ENCODE data around the gene CARS1. TPM values are rescaled to one million over a fixed set of nuclear protein-coding genes. Genes with fewer than 3 reads are reported as not detected.

The CARS1 gene
- total RNA-seq, 1 donor from 2014 or later, result 51.8 TPM

GRCh38 chr11:3014057-3014938 is 42.9 kb downstream of the CARS1 start:
- Mint-ChIP-seq H3K4me1 (ENCODE audit: low read depth) (peaks cover 46% of the 10 kb centered on the region), H3K27ac (peak overlapping the region; percentile 92), H3K9me3 (no peaks in the 10 kb centered on the region), H3K27me3 (ENCODE audit: low read depth) (no peaks in the 10 kb centered on the region), H3K4me3 (ENCODE audit: low read depth) (peak overlapping the region; percentile 52), H3K36me3 (ENCODE audit: low read depth) (peaks cover 82% of the 10 kb centered on the region)
- peak; percentile 75 for DNase-seq (ENCODE audit: low spot score)
- intact Hi-C loops (cut with micrococcal nuclease), result loop anchor here (1.0 kb wide), 1 partner anchor 22 kb away; the partner anchor contains the start of gene NAP1L4

- intact Hi-C loops (cut with micrococcal nuclease), result no loop called here
- no peak overlapping the region for H3K4me3 Mint-ChIP-seq (ENCODE audit: low read depth)
- no peak for DNase-seq (ENCODE audit: low spot score)
- H3K36me3 Mint-ChIP-seq (ENCODE audit: low read depth), result peaks cover 71% of the 10 kb centered on the region
- peaks cover 47% of the 10 kb centered on the region for H3K4me1 Mint-ChIP-seq (ENCODE audit: low read depth)
- peak overlapping the region; percentile 52 for H3K27ac Mint-ChIP-seq
- H3K27me3 Mint-ChIP-seq (ENCODE audit: low read depth), result no peaks in the 10 kb centered on the region
- no peaks in the 10 kb centered on the region for H3K9me3 Mint-ChIP-seq
Measured at GRCh38 chr11:3011891-3012885, 45.0 kb downstream of the CARS1 start.

GRCh38 chr11:3010521-3011275 is 46.5 kb downstream of the CARS1 start:
- peak overlapping the region; percentile 90 for H3K27ac Mint-ChIP-seq
- peaks cover 39% of the 10 kb centered on the region for H3K4me1 Mint-ChIP-seq (ENCODE audit: low read depth)

GRCh38 chr11:3010004-3010403 is 47.2 kb downstream of the CARS1 start:
- peaks cover 32% of the 10 kb centered on the region for H3K4me1 Mint-ChIP-seq (ENCODE audit: low read depth)

More at GRCh38 chr11:3010521-3011275, 46.5 kb downstream of the CARS1 start:
- H3K4me3 Mint-ChIP-seq (ENCODE audit: low read depth), result no peak overlapping the region
- intact Hi-C loops (cut with micrococcal nuclease), result no loop called here
- H3K9me3 Mint-ChIP-seq, result no peaks in the 10 kb centered on the region
- peaks cover 65% of the 10 kb centered on the region for H3K36me3 Mint-ChIP-seq (ENCODE audit: low read depth)
- no peak for DNase-seq (ENCODE audit: low spot score)
- H3K27me3 Mint-ChIP-seq (ENCODE audit: low read depth), result no peaks in the 10 kb centered on the region

GRCh38 chr11:3009481-3009880 is 47.7 kb downstream of the CARS1 start:
- H3K27ac Mint-ChIP-seq, result peak overlapping the region; percentile 90
- peaks cover 58% of the 10 kb centered on the region for H3K36me3 Mint-ChIP-seq (ENCODE audit: low read depth)
- no peak overlapping the region for H3K4me3 Mint-ChIP-seq (ENCODE audit: low read depth)
- intact Hi-C loops (cut with micrococcal nuclease), result no loop called here
- H3K27me3 Mint-ChIP-seq (ENCODE audit: low read depth), result no peaks in the 10 kb centered on the region
- DNase-seq (ENCODE audit: low spot score), result no peak
- peaks cover 27% of the 10 kb centered on the region for H3K4me1 Mint-ChIP-seq (ENCODE audit: low read depth)
- no peaks in the 10 kb centered on the region for H3K9me3 Mint-ChIP-seq

More at GRCh38 chr11:3010004-3010403, 47.2 kb downstream of the CARS1 start:
- Mint-ChIP-seq H3K4me3 (ENCODE audit: low read depth) (no peak overlapping the region), H3K27ac (peak overlapping the region; percentile 90), H3K9me3 (no peaks in the 10 kb centered on the region), H3K36me3 (ENCODE audit: low read depth) (peaks cover 62% of the 10 kb centered on the region), H3K27me3 (ENCODE audit: low read depth) (no peaks in the 10 kb centered on the region)
- no peak for DNase-seq (ENCODE audit: low spot score)
- intact Hi-C loops (cut with micrococcal nuclease), result no loop called here

GRCh38 chr11:3008746-3009336 is 48.4 kb downstream of the CARS1 start:
- Mint-ChIP-seq H3K4me3 (ENCODE audit: low read depth) (no peak overlapping the region), H3K36me3 (ENCODE audit: low read depth) (peaks cover 58% of the 10 kb centered on the region), H3K9me3 (no peaks in the 10 kb centered on the region), H3K27ac (peak overlapping the region; percentile 61), H3K27me3 (ENCODE audit: low read depth) (no peaks in the 10 kb centered on the region), H3K4me1 (ENCODE audit: low read depth) (peaks cover 22% of the 10 kb centered on the region)
- no peak for DNase-seq (ENCODE audit: low spot score)
- intact Hi-C loops (cut with micrococcal nuclease), result no loop called here

GRCh38 chr11:3007404-3008010 is 49.7 kb downstream of the CARS1 start:
- H3K4me1 Mint-ChIP-seq (ENCODE audit: low read depth), result peaks cover 18% of the 10 kb centered on the region
- H3K9me3 Mint-ChIP-seq, result no peaks in the 10 kb centered on the region
- intact Hi-C loops (cut with micrococcal nuclease), result no loop called here
- DNase-seq (ENCODE audit: low spot score), result no peak
- H3K27me3 Mint-ChIP-seq (ENCODE audit: low read depth), result no peaks in the 10 kb centered on the region
- H3K27ac Mint-ChIP-seq, result no peak overlapping the region
- no peak overlapping the region for H3K4me3 Mint-ChIP-seq (ENCODE audit: low read depth)
- peaks cover 63% of the 10 kb centered on the region for H3K36me3 Mint-ChIP-seq (ENCODE audit: low read depth)

GRCh38 chr11:3006505-3007260 is 50.5 kb downstream of the CARS1 start:
- intact Hi-C loops (cut with micrococcal nuclease), result no loop called here
- H3K4me3 Mint-ChIP-seq (ENCODE audit: low read depth), result no peak overlapping the region
- H3K36me3 Mint-ChIP-seq (ENCODE audit: low read depth), result peaks cover 64% of the 10 kb centered on the region
- no peak overlapping the region for H3K27ac Mint-ChIP-seq
- DNase-seq (ENCODE audit: low spot score), result no peak
- H3K9me3 Mint-ChIP-seq, result no peaks in the 10 kb centered on the region
- H3K4me1 Mint-ChIP-seq (ENCODE audit: low read depth), result peaks cover 16% of the 10 kb centered on the region
- no peaks in the 10 kb centered on the region for H3K27me3 Mint-ChIP-seq (ENCODE audit: low read depth)

GRCh38 chr11:3004481-3004880 is 52.7 kb downstream of the CARS1 start:
- intact Hi-C loops (cut with micrococcal nuclease), result no loop called here
- no peak overlapping the region for H3K27ac Mint-ChIP-seq
- H3K36me3 Mint-ChIP-seq (ENCODE audit: low read depth), result peaks cover 62% of the 10 kb centered on the region
- no peak for DNase-seq (ENCODE audit: low spot score)
- H3K4me3 Mint-ChIP-seq (ENCODE audit: low read depth), result no peak overlapping the region
- H3K4me1 Mint-ChIP-seq (ENCODE audit: low read depth), result peaks cover 3% of the 10 kb centered on the region
- H3K9me3 Mint-ChIP-seq, result no peaks in the 10 kb centered on the region
- H3K27me3 Mint-ChIP-seq (ENCODE audit: low read depth), result no peaks in the 10 kb centered on the region

GRCh38 chr11:3003396-3004231 is 53.6 kb downstream of the CARS1 start:
- Mint-ChIP-seq H3K27me3 (ENCODE audit: low read depth) (no peaks in the 10 kb centered on the region), H3K4me1 (ENCODE audit: low read depth) (no peaks in the 10 kb centered on the region), H3K36me3 (ENCODE audit: low read depth) (peaks cover 53% of the 10 kb centered on the region), H3K27ac (no peak overlapping the region), H3K9me3 (no peaks in the 10 kb centered on the region), H3K4me3 (ENCODE audit: low read depth) (no peak overlapping the region)
- intact Hi-C loops (cut with micrococcal nuclease), result no loop called here
- DNase-seq (ENCODE audit: low spot score), result no peak
